Measurements from ENCODE around the gene SAGE1. TPM values are rescaled to one million over a fixed set of nuclear protein-coding genes. Genes with fewer than 3 reads are reported as not detected.

Gene SAGE1
- not detected in 2 replicates for total RNA-seq

DNA sequence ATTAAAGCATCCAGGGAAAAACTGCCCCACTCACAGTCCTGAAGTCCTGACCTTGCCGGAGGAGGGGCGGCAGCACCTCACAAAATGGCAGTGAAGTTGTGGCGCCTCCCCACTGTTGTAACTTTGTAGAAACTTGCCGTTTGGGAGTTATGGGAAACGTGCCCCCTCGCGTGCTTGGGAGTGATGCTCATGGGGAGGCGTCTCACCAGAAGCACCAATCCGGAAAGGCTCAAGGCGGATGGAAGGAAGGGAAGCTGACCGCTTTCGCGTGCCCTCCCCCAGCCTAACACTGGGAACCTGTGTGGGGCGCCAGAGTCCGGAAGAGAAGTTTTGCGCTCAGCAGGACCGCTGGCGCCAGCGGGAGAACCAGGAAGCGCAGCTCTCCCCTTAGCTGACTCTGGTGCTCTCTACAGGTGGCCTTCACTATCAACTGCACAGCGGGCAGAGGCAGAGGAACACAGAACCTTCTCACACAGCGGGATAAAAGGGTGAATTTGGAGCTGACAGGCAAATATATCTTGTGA is at the start of gene SAGE1, which contains the start of gene CT45A10:
Gene SAGE1 (plus strand): TSS at position 423 of the 524 bp plus-strand sequence. CDS start 2,527 bp downstream, outside the sequence.
Gene CT45A10 (minus strand): TSS at position 151 of the 524 bp plus-strand sequence. CDS start 8,100 bp downstream, outside the sequence.

DNA sequence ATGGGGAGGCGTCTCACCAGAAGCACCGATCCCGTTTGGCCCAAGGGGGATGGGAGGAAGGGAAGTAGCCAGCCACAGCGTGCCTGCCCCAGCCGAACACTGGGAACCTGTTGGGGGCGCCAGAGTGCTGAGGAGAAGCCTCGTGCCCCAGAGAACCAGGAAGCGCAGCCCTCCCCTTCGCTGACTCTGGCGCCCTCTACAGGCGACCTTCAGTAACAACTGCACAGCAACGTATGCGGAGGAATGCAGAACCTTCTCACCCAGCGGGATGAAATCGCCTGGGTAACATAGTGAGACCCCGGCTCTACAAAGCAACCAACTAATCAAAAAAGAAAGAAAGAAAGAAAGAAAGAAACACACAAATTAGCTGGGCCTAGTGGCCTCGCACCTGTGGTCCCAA is 39.1 kb upstream of the SAGE1 start, which contains the start of gene CT45A8:
Gene CT45A8 (minus strand): TSS at position 101 of the 400 bp plus-strand sequence. CDS start 3,755 bp downstream, outside the sequence.

DNA sequence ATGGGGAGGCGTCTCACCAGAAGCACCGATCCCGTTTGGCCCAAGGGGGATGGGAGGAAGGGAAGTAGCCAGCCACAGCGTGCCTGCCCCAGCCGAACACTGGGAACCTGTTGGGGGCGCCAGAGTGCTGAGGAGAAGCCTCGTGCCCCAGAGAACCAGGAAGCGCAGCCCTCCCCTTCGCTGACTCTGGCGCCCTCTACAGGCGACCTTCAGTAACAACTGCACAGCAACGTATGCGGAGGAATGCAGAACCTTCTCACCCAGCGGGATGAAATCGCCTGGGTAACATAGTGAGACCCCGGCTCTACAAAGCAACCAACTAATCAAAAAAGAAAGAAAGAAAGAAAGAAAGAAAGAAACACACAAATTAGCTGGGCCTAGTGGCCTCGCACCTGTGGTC is 21.8 kb upstream of the SAGE1 start, which contains the start of gene CT45A9:
Gene CT45A9 (minus strand): TSS at position 101 of the 400 bp plus-strand sequence. CDS start 3,751 bp downstream, outside the sequence.

Other genes with a start within 250 kb of the SAGE1 start
- gene CT45A1, start 180.1 kb upstream of the SAGE1 start, total RNA-seq: not detected in 2 replicates
- gene CT45A3, start 125.5 kb upstream of the SAGE1 start, total RNA-seq: not detected in 2 replicates
- gene CT45A5, start 108.2 kb upstream of the SAGE1 start, total RNA-seq: not detected in 2 replicates
- not detected in 2 replicates for gene CT45A6, start 90.9 kb upstream of the SAGE1 start, total RNA-seq
- gene CT45A2, start 73.7 kb upstream of the SAGE1 start, total RNA-seq: not detected in 2 replicates
- not detected in 2 replicates for gene CT45A7, start 56.4 kb upstream of the SAGE1 start, total RNA-seq
- not detected in 2 replicates for gene CT45A8, start 39.2 kb upstream of the SAGE1 start, total RNA-seq
- gene CT45A9, start 21.9 kb upstream of the SAGE1 start, total RNA-seq: not detected in 2 replicates
- not detected in 2 replicates for gene CT45A10, start 272 bp upstream of the SAGE1 start, total RNA-seq
- gene MMGT1, start 80.3 kb downstream of the SAGE1 start, total RNA-seq: 5.0 and 9.8 TPM in 2 replicates
- gene SLC9A6, start 91.7 kb downstream of the SAGE1 start, total RNA-seq: 10.2 and 15.9 TPM in 2 replicates